Omental fat pad (tissue), 4 donors: ENCODE results near the gene ZNF620. TPM values are rescaled to one million over a fixed set of nuclear protein-coding genes. Genes with fewer than 3 reads are reported as not detected.

Experiments used
- ATAC-seq: fragments of 150-250 bp; one replicate; pipeline ENCODE4 v1.9.1; 2016; ENCODE audit warnings: mild to moderate bottlenecking, moderate library complexity; ENCODE audit not compliant: low FRiP score
- DNase-seq: peaks from one replicate; pipeline ENCODE4 v3.0.0-alpha.2; 2019; ENCODE audit warnings: low spot score
- total RNA-seq, 4 donors: library from RNA; depleted of rRNA; stranded (reverse); fragments of >200 nt; gene quantifications; one replicate each; pipeline ENCODE4 v1.1.0, GENCODE V29; 2016
- TF ChIP-seq, protein P1 (sequence below), 3 donors: fragments of 450-650 bp; IDR thresholded peaks; one replicate each; pipeline ENCODE4 v1.5.1; 2016 to 2017; ENCODE audit warnings: antibody characterized with exemption in 3 of 3, mild to moderate bottlenecking in 3 of 3, moderate library complexity in 2 of 3

ZNF620 gene
- total RNA-seq, 4 donors from 2014 or later, result 1.6 to 4.1 (median 2.0) TPM

DNA sequence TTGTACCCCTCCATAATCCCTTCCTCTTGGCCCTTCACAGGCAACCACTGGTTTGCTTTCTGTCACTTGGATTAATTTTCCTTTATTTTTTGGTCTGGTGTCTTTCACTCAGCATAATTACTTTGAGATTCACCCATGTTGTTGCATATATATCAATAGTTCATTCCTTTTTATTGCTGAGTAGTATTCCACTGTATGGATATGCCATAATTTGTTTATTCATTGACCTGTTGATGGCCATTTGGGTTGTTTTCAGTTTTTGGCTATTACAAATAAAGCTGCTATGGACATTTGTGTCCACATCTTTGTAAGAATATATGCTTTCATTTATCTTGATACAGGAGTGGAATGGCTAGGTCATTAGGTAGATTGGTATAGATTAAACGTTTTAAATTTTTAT, 13.0 kb downstream of the ZNF620 start:
- DNase-seq, result no peak
- TF ChIP-seq, protein P1, sequence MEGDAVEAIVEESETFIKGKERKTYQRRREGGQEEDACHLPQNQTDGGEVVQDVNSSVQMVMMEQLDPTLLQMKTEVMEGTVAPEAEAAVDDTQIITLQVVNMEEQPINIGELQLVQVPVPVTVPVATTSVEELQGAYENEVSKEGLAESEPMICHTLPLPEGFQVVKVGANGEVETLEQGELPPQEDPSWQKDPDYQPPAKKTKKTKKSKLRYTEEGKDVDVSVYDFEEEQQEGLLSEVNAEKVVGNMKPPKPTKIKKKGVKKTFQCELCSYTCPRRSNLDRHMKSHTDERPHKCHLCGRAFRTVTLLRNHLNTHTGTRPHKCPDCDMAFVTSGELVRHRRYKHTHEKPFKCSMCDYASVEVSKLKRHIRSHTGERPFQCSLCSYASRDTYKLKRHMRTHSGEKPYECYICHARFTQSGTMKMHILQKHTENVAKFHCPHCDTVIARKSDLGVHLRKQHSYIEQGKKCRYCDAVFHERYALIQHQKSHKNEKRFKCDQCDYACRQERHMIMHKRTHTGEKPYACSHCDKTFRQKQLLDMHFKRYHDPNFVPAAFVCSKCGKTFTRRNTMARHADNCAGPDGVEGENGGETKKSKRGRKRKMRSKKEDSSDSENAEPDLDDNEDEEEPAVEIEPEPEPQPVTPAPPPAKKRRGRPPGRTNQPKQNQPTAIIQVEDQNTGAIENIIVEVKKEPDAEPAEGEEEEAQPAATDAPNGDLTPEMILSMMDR (IDR thresholded peaks at IDR 0.05), result no peak
- ATAC-seq, result no peak

DNA sequence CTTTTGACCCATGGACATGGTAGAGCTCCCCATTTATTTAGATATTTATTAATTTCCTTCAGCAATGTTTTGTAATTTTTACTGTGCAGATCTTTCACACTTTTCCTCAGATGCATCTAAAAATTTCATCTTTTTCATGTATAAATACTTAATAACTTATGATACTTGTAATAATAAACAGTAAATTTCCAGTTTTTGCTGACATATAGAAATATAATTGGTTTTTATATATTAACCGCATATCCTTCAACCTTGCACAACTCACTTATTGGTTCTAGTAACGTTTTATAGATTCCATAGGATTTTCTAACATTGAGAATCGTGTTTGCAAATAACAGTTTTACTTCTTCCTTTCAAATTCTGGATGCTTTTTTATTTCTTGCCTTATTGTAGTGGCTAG, 15.4 kb downstream of the ZNF620 start:
- DNase-seq (no peak), ATAC-seq (no peak)
- TF ChIP-seq, protein P1 (IDR thresholded peaks at IDR 0.05), result no peak

GRCh38 chr3:40523781-40524180, 17.9 kb downstream of the ZNF620 start:
- ATAC-seq (no peak), DNase-seq (no peak)
- TF ChIP-seq, protein P1 (IDR thresholded peaks at IDR 0.05), result no peak

GRCh38 chr3:40524222-40524567, 18.4 kb downstream of the ZNF620 start:
- TF ChIP-seq, protein P1 (IDR thresholded peaks at IDR 0.05), result no peak
- DNase-seq (no peak), ATAC-seq (no peak)

- DNase-seq (peak; percentile 55), ATAC-seq (peak; percentile 99)
- TF ChIP-seq, protein P1 (IDR thresholded peaks at IDR 0.05), result no peak
Measured at GRCh38 chr3:40524568-40525285, 18.9 kb downstream of the ZNF620 start, which contains the start of gene ZNF621. TSS of gene ZNF621 (plus strand) at chr3:40524960. CDS start at chr3:40525841, 881 bp downstream.

DNA sequence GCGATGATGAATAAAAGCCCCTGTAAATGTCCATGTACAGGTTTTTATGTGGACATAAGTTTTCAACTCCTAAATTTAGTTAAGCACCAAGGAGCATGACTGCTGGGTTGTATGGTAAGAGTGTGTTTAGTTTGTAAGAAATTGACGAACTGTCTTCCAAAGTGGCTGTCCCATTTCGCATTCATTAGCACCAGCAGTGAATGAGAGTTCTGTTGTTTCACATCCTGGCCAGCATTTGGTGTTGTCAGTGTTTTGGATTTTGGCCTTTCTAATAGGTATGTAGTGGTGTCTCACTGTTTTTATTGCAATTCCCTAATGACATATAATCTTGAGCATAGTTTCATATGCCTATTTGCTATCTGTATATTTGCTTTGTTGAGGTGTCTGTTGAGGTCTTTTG, 22.6 kb downstream of the ZNF620 start:
- ATAC-seq (no peak), DNase-seq (no peak)
- TF ChIP-seq, protein P1 (IDR thresholded peaks at IDR 0.05), result no peak

- ATAC-seq (no peak), DNase-seq (no peak)
- TF ChIP-seq, protein P1 (IDR thresholded peaks at IDR 0.05), result no peak
Measured at GRCh38 chr3:40532252-40532651, 26.4 kb downstream of the ZNF620 start.
